ENCODE data around the gene HDAC8.
"Not testable (repeated sequence)": the region's sequence is repeated elsewhere in the genome, so short reads cannot be mapped to it uniquely, and the experiment has no call there.

Gene HDAC8

GRCh38 chrX:72460715-72461114 is 111.9 kb downstream of the HDAC8 start:
- no peak for DNase-seq
- Histone ChIP-seq H2AK5ac (ENCODE audit: low read length, severe bottlenecking) (no peak overlapping the region), H3K4me2 (ENCODE audit: low read length, poor library complexity, severe bottlenecking) (no peak overlapping the region), H3K4me3 (ENCODE audit: insufficient read depth in 1 of 2, low read depth in 1 of 2, low read length in 2 of 2) (no peak overlapping the region), H3K79me1 (replicated peaks; ENCODE audit: low read length, poor library complexity, severe bottlenecking) (no peaks in the 10 kb centered on the region), H4K91ac (ENCODE audit: low read length) (no peak overlapping the region), H3K36me3 (ENCODE audit: control insufficient read depth in 1 of 2, insufficient read depth in 2 of 2, low read depth in 1 of 2, low read length in 2 of 2) (peaks cover 0 to 16% of the 10 kb centered on the region in 2 experiments), H3K23ac (ENCODE audit: low read length in 2 of 2) (no peak overlapping the region), H3K18ac (ENCODE audit: low read depth in 1 of 2, low read length in 2 of 2) (no peak overlapping the region), H3K9me3 (ENCODE audit: control insufficient read depth, low read length) (no peaks in the 10 kb centered on the region), H3K9ac (ENCODE audit: low read length) (no peak overlapping the region), H3K4me1 (ENCODE audit: control insufficient read depth, insufficient read depth, low read depth, low read length) (no peaks in the 10 kb centered on the region), H3K14ac (ENCODE audit: low read length in 2 of 2) (no peak overlapping the region), H3K27ac (ENCODE audit: low read length, poor library complexity, severe bottlenecking) (no peak overlapping the region), H2BK15ac (ENCODE audit: low read depth, poor library complexity, severe bottlenecking) (no peak overlapping the region), H2BK120ac (ENCODE audit: low read depth, low read length) (no peak overlapping the region), H2BK5ac (ENCODE audit: low read depth, low read length, poor library complexity, severe bottlenecking) (no peak overlapping the region), H4K8ac (ENCODE audit: low read length) (no peak overlapping the region), H2BK12ac (ENCODE audit: low read length in 2 of 2) (no peak overlapping the region), H3K4ac (ENCODE audit: low read depth in 1 of 2, low read length in 2 of 2) (no peak overlapping the region), H2AFZ (ENCODE audit: low read depth, low read length) (no peak overlapping the region), H3K27me3 (ENCODE audit: control insufficient read depth in 1 of 2, insufficient read depth in 1 of 2, low read length in 2 of 2) (peaks cover 0 to 20% of the 10 kb centered on the region in 2 experiments)
- 100% methylated on average over 1 of the region's 1 CpG for WGBS

GRCh38 chrX:72449034-72449433 is 123.6 kb downstream of the HDAC8 start:
- not testable (repeated sequence) for H3K23ac ChIP-seq (ENCODE audit: low read length in 2 of 2); H3K4me3 ChIP-seq (ENCODE audit: insufficient read depth in 1 of 2, low read depth in 1 of 2, low read length in 2 of 2); H3K79me1 ChIP-seq (replicated peaks; ENCODE audit: low read length, poor library complexity, severe bottlenecking); H2AFZ ChIP-seq (ENCODE audit: low read depth, low read length); H3K9me3 ChIP-seq (ENCODE audit: control insufficient read depth, low read length); H3K4ac ChIP-seq (ENCODE audit: low read depth in 1 of 2, low read length in 2 of 2); H2BK5ac ChIP-seq (ENCODE audit: low read depth, low read length, poor library complexity, severe bottlenecking); H4K8ac ChIP-seq (ENCODE audit: low read length); DNase-seq; H2BK15ac ChIP-seq (ENCODE audit: low read depth, poor library complexity, severe bottlenecking); H3K14ac ChIP-seq (ENCODE audit: low read length in 2 of 2); H3K18ac ChIP-seq (ENCODE audit: low read depth in 1 of 2, low read length in 2 of 2); H2BK120ac ChIP-seq (ENCODE audit: low read depth, low read length); H3K27me3 ChIP-seq (ENCODE audit: control insufficient read depth in 1 of 2, insufficient read depth in 1 of 2, low read length in 2 of 2); H2AK5ac ChIP-seq (ENCODE audit: low read length, severe bottlenecking); H3K36me3 ChIP-seq (ENCODE audit: control insufficient read depth in 1 of 2, insufficient read depth in 2 of 2, low read depth in 1 of 2, low read length in 2 of 2); H3K9ac ChIP-seq (ENCODE audit: low read length); H4K91ac ChIP-seq (ENCODE audit: low read length); H2BK12ac ChIP-seq (ENCODE audit: low read length in 2 of 2); H3K4me2 ChIP-seq (ENCODE audit: low read length, poor library complexity, severe bottlenecking); H3K27ac ChIP-seq (ENCODE audit: low read length, poor library complexity, severe bottlenecking); H3K4me1 ChIP-seq (ENCODE audit: control insufficient read depth, insufficient read depth, low read depth, low read length)
- WGBS: 100% methylated on average over 1 of the region's 1 CpG

- not testable (repeated sequence) for H2BK15ac ChIP-seq (ENCODE audit: low read depth, poor library complexity, severe bottlenecking); H3K18ac ChIP-seq (ENCODE audit: low read depth in 1 of 2, low read length in 2 of 2); H2BK5ac ChIP-seq (ENCODE audit: low read depth, low read length, poor library complexity, severe bottlenecking); H3K4me1 ChIP-seq (ENCODE audit: control insufficient read depth, insufficient read depth, low read depth, low read length); H2BK12ac ChIP-seq (ENCODE audit: low read length in 2 of 2); H2AFZ ChIP-seq (ENCODE audit: low read depth, low read length); H3K79me1 ChIP-seq (replicated peaks; ENCODE audit: low read length, poor library complexity, severe bottlenecking); H3K27ac ChIP-seq (ENCODE audit: low read length, poor library complexity, severe bottlenecking); H4K8ac ChIP-seq (ENCODE audit: low read length); H3K4me2 ChIP-seq (ENCODE audit: low read length, poor library complexity, severe bottlenecking); H2BK120ac ChIP-seq (ENCODE audit: low read depth, low read length); H3K9ac ChIP-seq (ENCODE audit: low read length); H3K4ac ChIP-seq (ENCODE audit: low read depth in 1 of 2, low read length in 2 of 2); DNase-seq; H3K27me3 ChIP-seq (ENCODE audit: control insufficient read depth in 1 of 2, insufficient read depth in 1 of 2, low read length in 2 of 2); H4K91ac ChIP-seq (ENCODE audit: low read length); H3K23ac ChIP-seq (ENCODE audit: low read length in 2 of 2); H3K4me3 ChIP-seq (ENCODE audit: insufficient read depth in 1 of 2, low read depth in 1 of 2, low read length in 2 of 2); H2AK5ac ChIP-seq (ENCODE audit: low read length, severe bottlenecking); H3K14ac ChIP-seq (ENCODE audit: low read length in 2 of 2)
- peaks cover 12% of the 10 kb centered on the region for H3K9me3 ChIP-seq (ENCODE audit: control insufficient read depth, low read length)
- H3K36me3 ChIP-seq (ENCODE audit: control insufficient read depth in 1 of 2, insufficient read depth in 2 of 2, low read depth in 1 of 2, low read length in 2 of 2): peaks cover 0 to 13% of the 10 kb centered on the region in 2 experiments
- WGBS: over 99% methylated on average over 13 of the region's 16 CpGs
Measured at GRCh38 chrX:72440764-72441163, 131.9 kb downstream of the HDAC8 start.

GRCh38 chrX:72436010-72436409 is 136.6 kb downstream of the HDAC8 start:
- Histone ChIP-seq H3K36me3 (ENCODE audit: control insufficient read depth in 1 of 2, insufficient read depth in 2 of 2, low read depth in 1 of 2, low read length in 2 of 2) (peaks cover 9 to 14% of the 10 kb centered on the region in 2 experiments), H3K9me3 (ENCODE audit: control insufficient read depth, low read length) (peaks cover 21% of the 10 kb centered on the region), H2AFZ (ENCODE audit: low read depth, low read length) (no peak overlapping the region), H3K4me3 (ENCODE audit: insufficient read depth in 1 of 2, low read depth in 1 of 2, low read length in 2 of 2) (no peak overlapping the region), H2BK12ac (ENCODE audit: low read length in 2 of 2) (no peak overlapping the region), H2BK5ac (ENCODE audit: low read depth, low read length, poor library complexity, severe bottlenecking) (no peak overlapping the region), H3K4ac (ENCODE audit: low read depth in 1 of 2, low read length in 2 of 2) (no peak overlapping the region), H3K4me1 (ENCODE audit: control insufficient read depth, insufficient read depth, low read depth, low read length) (no peaks in the 10 kb centered on the region), H3K18ac (ENCODE audit: low read depth in 1 of 2, low read length in 2 of 2) (no peak overlapping the region), H3K23ac (ENCODE audit: low read length in 2 of 2) (no peak overlapping the region), H3K79me1 (replicated peaks; ENCODE audit: low read length, poor library complexity, severe bottlenecking) (no peaks in the 10 kb centered on the region), H3K9ac (ENCODE audit: low read length) (no peak overlapping the region), H2BK120ac (ENCODE audit: low read depth, low read length) (no peak overlapping the region), H2AK5ac (ENCODE audit: low read length, severe bottlenecking) (no peak overlapping the region), H3K4me2 (ENCODE audit: low read length, poor library complexity, severe bottlenecking) (no peak overlapping the region), H3K27ac (ENCODE audit: low read length, poor library complexity, severe bottlenecking) (no peak overlapping the region), H3K14ac (ENCODE audit: low read length in 2 of 2) (no peak overlapping the region), H3K27me3 (ENCODE audit: control insufficient read depth in 1 of 2, insufficient read depth in 1 of 2, low read length in 2 of 2) (peaks cover 0 to 2% of the 10 kb centered on the region in 2 experiments), H2BK15ac (ENCODE audit: low read depth, poor library complexity, severe bottlenecking) (no peak overlapping the region), H4K91ac (ENCODE audit: low read length) (no peak overlapping the region), H4K8ac (ENCODE audit: low read length) (no peak overlapping the region)
- no peak for DNase-seq

Data from mesenchymal stem cell (in vitro differentiated cells and primary cell).